Sigmoid colon (tissue), 4 donors: ENCODE data around the gene DCK.

Experiments used
- EP300 ChIP-seq, 4 donors: sonication (generic); formaldehyde crosslinking; IDR thresholded peaks; one replicate each; pipeline ENCODE4 v1.6.1; 2017; ENCODE audit warnings: antibody characterized with exemption in 4 of 4
- POLR2A ChIP-seq, 2 donors: fragments of 450-650 bp; IDR thresholded peaks; one replicate each; pipeline ENCODE4 v1.6.1; 2016; ENCODE audit warnings: antibody characterized with exemption in 2 of 2, mild to moderate bottlenecking in 2 of 2, moderate library complexity in 2 of 2
- POLR2AphosphoS5 ChIP-seq, 4 donors: sonication (generic); formaldehyde crosslinking; IDR thresholded peaks; one replicate each; pipeline ENCODE4 v1.6.1; 2017; ENCODE audit warnings: antibody characterized with exemption in 4 of 4
- TF ChIP-seq, protein P1 (sequence below), 4 experiments: fragments of 450-650 bp in 3 of 4; fragments of 200-600 bp in 1 of 4; IDR thresholded peaks; one replicate each; pipeline ENCODE4 v1.5.1; 2016 to 2019; ENCODE audit warnings: antibody characterized with exemption in 4 of 4, mild to moderate bottlenecking in 3 of 4, moderate library complexity in 2 of 4

GRCh38 chr4:71066737-71067716, 73.6 kb downstream of the DCK start:
- TF ChIP-seq, protein P1, sequence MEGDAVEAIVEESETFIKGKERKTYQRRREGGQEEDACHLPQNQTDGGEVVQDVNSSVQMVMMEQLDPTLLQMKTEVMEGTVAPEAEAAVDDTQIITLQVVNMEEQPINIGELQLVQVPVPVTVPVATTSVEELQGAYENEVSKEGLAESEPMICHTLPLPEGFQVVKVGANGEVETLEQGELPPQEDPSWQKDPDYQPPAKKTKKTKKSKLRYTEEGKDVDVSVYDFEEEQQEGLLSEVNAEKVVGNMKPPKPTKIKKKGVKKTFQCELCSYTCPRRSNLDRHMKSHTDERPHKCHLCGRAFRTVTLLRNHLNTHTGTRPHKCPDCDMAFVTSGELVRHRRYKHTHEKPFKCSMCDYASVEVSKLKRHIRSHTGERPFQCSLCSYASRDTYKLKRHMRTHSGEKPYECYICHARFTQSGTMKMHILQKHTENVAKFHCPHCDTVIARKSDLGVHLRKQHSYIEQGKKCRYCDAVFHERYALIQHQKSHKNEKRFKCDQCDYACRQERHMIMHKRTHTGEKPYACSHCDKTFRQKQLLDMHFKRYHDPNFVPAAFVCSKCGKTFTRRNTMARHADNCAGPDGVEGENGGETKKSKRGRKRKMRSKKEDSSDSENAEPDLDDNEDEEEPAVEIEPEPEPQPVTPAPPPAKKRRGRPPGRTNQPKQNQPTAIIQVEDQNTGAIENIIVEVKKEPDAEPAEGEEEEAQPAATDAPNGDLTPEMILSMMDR (IDR thresholded peaks at IDR 0.05), result no peak
- no peak for TF ChIP-seq POLR2AphosphoS5 (IDR thresholded peaks at IDR 0.05)
- TF ChIP-seq POLR2A (IDR thresholded peaks at IDR 0.05), result no peak
- TF ChIP-seq EP300 (IDR thresholded peaks at IDR 0.05), result no peak
